ENCODE data around the gene TNFRSF25.
"Not testable (repeated sequence)": the region's sequence is repeated elsewhere in the genome, so short reads cannot be mapped to it uniquely, and the experiment has no call there.

- not testable (repeated sequence) for TF ChIP-seq CTCF, POLR2A (IDR thresholded peaks at IDR 0.05)
Observed at GRCh38 chr1:6453895-6454855, 11.8 kb downstream of the TNFRSF25 start.
